Measurements from ENCODE around the gene KLF6. TPM values are rescaled to one million over a fixed set of nuclear protein-coding genes. Genes with fewer than 3 reads are reported as not detected.
A peak's percentile ranks its signal among the peaks of the same experiment; 100 is the strongest.

Gene KLF6
- total and polyA plus RNA-seq, 2 donors (not counting 3 experiments of a cell fraction or from before 2014, with no cell fraction given): 183 to 307 TPM

GRCh38 chr10:3805791-3806461 is 20.9 kb upstream of the KLF6 start:
- ChIA-PET POLR2A (interaction anchor here (0.5 to 4.3 kb wide), 4 partner anchors 21 to 325 kb away, joined by 4 to 26 read pairs (median 6); partner anchors contain the start of gene KLF6), CTCF (interaction anchor here (1.0 to 1.6 kb wide), 3 partner anchors 20 to 613 kb away, joined by 3 to 5 read pairs (median 4); no protein-coding TSS in a partner anchor)
- H2AFZ ChIP-seq (ENCODE audit: low read depth, low read length): no peak overlapping the region
- no peaks in the 10 kb centered on the region for H4K20me1 ChIP-seq (replicated peaks; ENCODE audit: control insufficient read depth, extremely low read depth, insufficient read depth, low read length)
- peak overlapping the region; percentile 63 for H3K4me2 ChIP-seq (ENCODE audit: insufficient read depth, low read length)
- H3K36me3 ChIP-seq (ENCODE audit: control insufficient read depth in 2 of 2, extremely low read depth in 1 of 2, insufficient read depth in 2 of 2, low read length in 2 of 2): no peaks in the 10 kb centered on the region
- dilution Hi-C loops (cut with MboI; ENCODE audit: extremely low pct_ligation_motif_present, low sequenced_read_pairs) (no loop called here), intact Hi-C loops (cut with micrococcal nuclease) (loop anchor here (1.0 to 2.0 kb wide), 16 partner anchors 20 to 965 kb away; no protein-coding TSS in a partner anchor)
- no peaks in the 10 kb centered on the region for H3K79me2 ChIP-seq (ENCODE audit: control insufficient read depth, insufficient read depth, low read length)
- TF ChIP-seq, protein P1, sequence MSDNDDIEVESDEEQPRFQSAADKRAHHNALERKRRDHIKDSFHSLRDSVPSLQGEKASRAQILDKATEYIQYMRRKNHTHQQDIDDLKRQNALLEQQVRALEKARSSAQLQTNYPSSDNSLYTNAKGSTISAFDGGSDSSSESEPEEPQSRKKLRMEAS (IDR thresholded peaks at IDR 0.05; ENCODE audit: insufficient read depth, insufficient read length): no peak
- TF ChIP-seq POLR2A (IDR thresholded peaks at IDR 0.05; ENCODE audit: low read depth, low read length): peak; percentile 29
- TF ChIP-seq EZH2 (IDR thresholded peaks at IDR 0.05; ENCODE audit: borderline replicate concordance, low read depth, low read length, severe bottlenecking): no peak
- peak; percentile 97 for TF ChIP-seq JUN (IDR thresholded peaks at IDR 0.05; ENCODE audit: borderline replicate concordance, insufficient read depth, insufficient read length, low read depth)
- TF ChIP-seq POLR2AphosphoS5 (IDR thresholded peaks at IDR 0.05; ENCODE audit: insufficient read depth, low read depth, low read length): peak; percentile 77
- TF ChIP-seq GATA2 (IDR thresholded peaks at IDR 0.05; ENCODE audit: insufficient read depth, insufficient read length, low read depth, low read length): peak; percentile 98
- TF ChIP-seq FOS (IDR thresholded peaks at IDR 0.05; ENCODE audit: borderline replicate concordance, insufficient read depth, low read length): peak; percentile 99
- TF ChIP-seq, protein P2, sequence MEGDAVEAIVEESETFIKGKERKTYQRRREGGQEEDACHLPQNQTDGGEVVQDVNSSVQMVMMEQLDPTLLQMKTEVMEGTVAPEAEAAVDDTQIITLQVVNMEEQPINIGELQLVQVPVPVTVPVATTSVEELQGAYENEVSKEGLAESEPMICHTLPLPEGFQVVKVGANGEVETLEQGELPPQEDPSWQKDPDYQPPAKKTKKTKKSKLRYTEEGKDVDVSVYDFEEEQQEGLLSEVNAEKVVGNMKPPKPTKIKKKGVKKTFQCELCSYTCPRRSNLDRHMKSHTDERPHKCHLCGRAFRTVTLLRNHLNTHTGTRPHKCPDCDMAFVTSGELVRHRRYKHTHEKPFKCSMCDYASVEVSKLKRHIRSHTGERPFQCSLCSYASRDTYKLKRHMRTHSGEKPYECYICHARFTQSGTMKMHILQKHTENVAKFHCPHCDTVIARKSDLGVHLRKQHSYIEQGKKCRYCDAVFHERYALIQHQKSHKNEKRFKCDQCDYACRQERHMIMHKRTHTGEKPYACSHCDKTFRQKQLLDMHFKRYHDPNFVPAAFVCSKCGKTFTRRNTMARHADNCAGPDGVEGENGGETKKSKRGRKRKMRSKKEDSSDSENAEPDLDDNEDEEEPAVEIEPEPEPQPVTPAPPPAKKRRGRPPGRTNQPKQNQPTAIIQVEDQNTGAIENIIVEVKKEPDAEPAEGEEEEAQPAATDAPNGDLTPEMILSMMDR (IDR thresholded peaks at IDR 0.05; ENCODE audit: extremely low read depth in 1 of 2, insufficient read depth in 1 of 2, low read depth in 1 of 2, low read length in 2 of 2): no peak
- TF ChIP-seq MYC (IDR thresholded peaks at IDR 0.05; ENCODE audit: low read depth, low read length): no peak
- BruUV-seq (replicated peaks): no TSS peak
- peak overlapping the region; percentile 99 for H3K9ac ChIP-seq (replicated peaks; ENCODE audit: extremely low read depth, insufficient read depth, low read length)
- no peaks in the 10 kb centered on the region for H3K27me3 ChIP-seq (ENCODE audit: control insufficient read depth in 2 of 2, insufficient read depth in 2 of 2, low read length in 2 of 2)
- no peaks in the 10 kb centered on the region for H3K9me3 ChIP-seq (replicated peaks; ENCODE audit: control insufficient read depth, insufficient read depth, low read length)
- H3K4me3 ChIP-seq (replicated peaks in 1 of 3; ENCODE audit: insufficient read depth in 1 of 3, low read depth in 1 of 3, low read length in 3 of 3): peak overlapping the region in 1 of 3 experiments; percentile 31
- DNase-seq (ENCODE audit: low read depth, low spot score) (peak; percentile 96), FAIRE-seq (peak; percentile 93)
- H3K4me1 ChIP-seq (ENCODE audit: control insufficient read depth, extremely low read depth, insufficient read depth, low read length): peaks cover 70% of the 10 kb centered on the region
- no peaks in the 10 kb centered on the region for H3K9me1 ChIP-seq (replicated peaks; ENCODE audit: control insufficient read depth, extremely low read depth, insufficient read depth, low read length)
- peak overlapping the region; percentile 100 for H3K27ac ChIP-seq (ENCODE audit: insufficient read depth, low read depth, low read length)

Data from endothelial cell of umbilical vein (primary cell).